ENCODE data around the gene IGFL3.
"Not testable (repeated sequence)": the region's sequence is repeated elsewhere in the genome, so short reads cannot be mapped to it uniquely, and the experiment has no call there.

Gene IGFL3

DNA sequence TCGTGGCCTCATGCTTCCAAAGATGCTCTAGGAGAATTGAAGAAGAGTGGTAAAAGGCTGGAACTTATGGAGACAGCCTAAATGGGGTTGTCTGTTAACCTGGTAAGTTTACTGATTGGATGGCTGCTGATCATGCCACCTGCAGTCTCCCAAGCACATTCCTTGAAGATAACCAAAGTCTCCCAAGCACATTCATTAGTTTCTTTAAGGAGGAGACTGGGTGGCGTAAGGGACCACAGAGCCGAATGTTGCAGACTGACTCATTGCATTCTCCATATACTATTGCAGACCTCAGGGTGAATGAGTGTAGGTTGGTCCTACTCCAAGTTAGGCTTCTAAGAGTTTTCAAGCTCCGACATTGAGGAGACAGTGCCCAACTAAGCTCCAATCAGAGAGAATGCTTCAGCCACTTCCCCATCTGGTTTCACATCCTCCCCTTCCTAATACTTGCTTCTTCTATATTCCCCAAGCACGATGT is at the start of gene IGFL3:
TSS of gene IGFL3 (minus strand) at position 51 of the 478 bp plus-strand sequence. CDS start at position 12, 39 bp downstream.
- Histone ChIP-seq H3K9ac (ENCODE audit: low read length) (no peak within 1 kb of the TSS), H3K4me1 (ENCODE audit: control insufficient read depth, insufficient read depth, low read length) (no peaks in the 10 kb centered on the region), H3K27ac (ENCODE audit: low read depth, low read length) (no peak within 1 kb of the TSS), H3K36me3 (ENCODE audit: control insufficient read depth, insufficient read depth, low read length) (no peaks in the 10 kb centered on the region), H3K27me3 (ENCODE audit: control insufficient read depth, insufficient read depth, low read length) (no peaks in the 10 kb centered on the region), H3K4me3 (ENCODE audit: low read length) (no peak within 1 kb of the TSS)

- Histone ChIP-seq H3K27me3 (ENCODE audit: control insufficient read depth, insufficient read depth, low read length) (no peaks in the 10 kb centered on the region), H3K36me3 (ENCODE audit: control insufficient read depth, insufficient read depth, low read length) (no peaks in the 10 kb centered on the region), H3K4me1 (ENCODE audit: control insufficient read depth, insufficient read depth, low read length) (no peaks in the 10 kb centered on the region), H3K27ac (ENCODE audit: low read depth, low read length) (no peak overlapping the region), H3K4me3 (ENCODE audit: low read length) (no peak overlapping the region), H3K9ac (ENCODE audit: low read length) (no peak overlapping the region)
Measured at GRCh38 chr19:46173886-46174480, 49.5 kb upstream of the IGFL3 start.

DNA sequence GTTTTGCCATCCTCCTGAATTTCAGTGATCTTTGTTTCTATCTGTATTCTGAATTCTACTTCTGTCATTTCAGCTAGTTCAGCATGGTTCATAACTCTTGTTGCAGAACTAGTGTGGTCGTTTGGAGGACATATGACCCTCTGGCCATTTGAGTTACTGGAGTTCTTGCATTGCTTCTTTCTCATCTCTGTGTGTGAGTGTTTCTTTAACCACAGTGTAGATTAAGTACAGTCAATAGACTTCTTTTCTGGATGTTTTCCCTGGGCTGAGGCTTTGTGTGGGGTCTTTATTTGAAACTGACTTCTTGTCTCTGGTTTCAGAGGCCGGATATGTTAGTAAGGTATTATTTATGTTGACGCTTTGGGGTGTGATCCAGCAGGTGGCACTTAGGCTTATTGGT is 38.2 kb upstream of the IGFL3 start:
- no peaks in the 10 kb centered on the region for H3K36me3 ChIP-seq (ENCODE audit: control insufficient read depth, insufficient read depth, low read length)
- no peak overlapping the region for H3K9ac ChIP-seq (ENCODE audit: low read length)
- no peak overlapping the region for H3K27ac ChIP-seq (ENCODE audit: low read depth, low read length)
- H3K4me1 ChIP-seq (ENCODE audit: control insufficient read depth, insufficient read depth, low read length): no peaks in the 10 kb centered on the region
- H3K4me3 ChIP-seq (ENCODE audit: low read length): no peak overlapping the region
- H3K27me3 ChIP-seq (ENCODE audit: control insufficient read depth, insufficient read depth, low read length): no peaks in the 10 kb centered on the region

- not testable (repeated sequence) for H3K36me3 ChIP-seq (ENCODE audit: control insufficient read depth, insufficient read depth, low read length); H3K4me3 ChIP-seq (ENCODE audit: low read length); H3K27ac ChIP-seq (ENCODE audit: low read depth, low read length); H3K4me1 ChIP-seq (ENCODE audit: control insufficient read depth, insufficient read depth, low read length); H3K9ac ChIP-seq (ENCODE audit: low read length); H3K27me3 ChIP-seq (ENCODE audit: control insufficient read depth, insufficient read depth, low read length)
Measured at GRCh38 chr19:46161642-46162257, 37.3 kb upstream of the IGFL3 start.

GRCh38 chr19:46160233-46160775 is 35.8 kb upstream of the IGFL3 start:
- Histone ChIP-seq H3K9ac (ENCODE audit: low read length) (no peak overlapping the region), H3K4me1 (ENCODE audit: control insufficient read depth, insufficient read depth, low read length) (no peaks in the 10 kb centered on the region), H3K27ac (ENCODE audit: low read depth, low read length) (no peak overlapping the region), H3K4me3 (ENCODE audit: low read length) (no peak overlapping the region), H3K36me3 (ENCODE audit: control insufficient read depth, insufficient read depth, low read length) (no peaks in the 10 kb centered on the region), H3K27me3 (ENCODE audit: control insufficient read depth, insufficient read depth, low read length) (no peaks in the 10 kb centered on the region)

DNA sequence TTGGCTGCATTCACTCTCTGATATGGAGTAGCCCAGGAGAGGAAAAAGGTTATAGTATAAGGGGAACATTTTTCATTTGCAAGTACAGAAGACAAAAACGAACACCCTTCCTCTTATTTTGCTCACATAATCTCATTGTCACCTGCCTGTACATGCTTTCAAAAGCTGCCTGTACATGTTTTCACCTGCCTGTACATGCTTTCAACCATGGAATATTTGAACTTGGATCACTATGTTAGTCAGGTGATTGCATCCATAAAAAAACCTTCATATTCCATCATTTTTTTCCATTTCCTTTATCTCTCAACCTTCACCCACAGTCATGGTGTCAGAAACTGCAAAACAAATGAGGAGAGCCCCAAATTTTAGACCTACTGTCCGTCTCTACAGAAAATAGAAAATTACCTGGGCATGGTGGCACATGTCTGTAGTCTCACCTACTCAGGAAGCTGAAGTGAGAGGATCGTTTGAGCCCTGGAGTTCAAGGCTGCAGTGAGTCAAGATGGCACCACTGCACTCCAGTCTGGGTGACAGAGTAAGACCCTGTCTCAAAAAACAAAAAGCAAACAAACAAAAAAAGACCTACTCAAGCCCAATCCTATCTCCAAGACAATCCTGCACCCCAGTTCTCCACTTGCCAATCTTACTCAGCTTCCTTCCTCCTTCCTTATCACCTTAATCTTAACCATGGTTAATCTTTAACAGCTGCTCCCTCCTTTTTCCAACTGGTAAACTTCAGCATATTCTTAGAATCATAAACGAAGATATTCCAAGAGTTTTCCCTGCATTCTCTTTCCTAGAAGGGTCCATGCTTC is 35.1 kb upstream of the IGFL3 start:
- H3K4me1 ChIP-seq (ENCODE audit: control insufficient read depth, insufficient read depth, low read length): no peaks in the 10 kb centered on the region
- no peaks in the 10 kb centered on the region for H3K27me3 ChIP-seq (ENCODE audit: control insufficient read depth, insufficient read depth, low read length)
- H3K36me3 ChIP-seq (ENCODE audit: control insufficient read depth, insufficient read depth, low read length): no peaks in the 10 kb centered on the region
- H3K9ac ChIP-seq (ENCODE audit: low read length): no peak overlapping the region
- H3K4me3 ChIP-seq (ENCODE audit: low read length): no peak overlapping the region
- H3K27ac ChIP-seq (ENCODE audit: low read depth, low read length): no peak overlapping the region

DNA sequence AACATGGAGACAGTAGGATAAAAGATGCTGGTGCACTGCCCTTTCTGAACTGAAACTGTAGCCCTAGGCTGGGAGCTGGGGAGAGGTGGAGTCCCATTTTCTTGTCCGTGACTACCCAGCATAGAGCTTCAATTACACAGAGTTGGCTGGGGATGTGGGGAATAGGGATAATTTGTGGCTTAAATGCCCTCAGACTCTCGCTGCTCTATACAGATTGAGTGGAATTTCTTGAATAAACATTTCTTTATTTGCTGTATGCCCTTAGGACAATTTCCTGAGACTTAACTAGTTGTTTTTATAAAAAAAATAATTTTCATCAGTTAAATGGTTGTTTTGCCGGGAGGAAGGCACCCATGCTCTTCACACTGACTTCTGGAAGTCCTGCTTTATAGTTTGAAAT is 30.7 kb upstream of the IGFL3 start:
- no peaks in the 10 kb centered on the region for H3K36me3 ChIP-seq (ENCODE audit: control insufficient read depth, insufficient read depth, low read length)
- H3K9ac ChIP-seq (ENCODE audit: low read length): no peak overlapping the region
- H3K27ac ChIP-seq (ENCODE audit: low read depth, low read length): no peak overlapping the region
- no peaks in the 10 kb centered on the region for H3K4me1 ChIP-seq (ENCODE audit: control insufficient read depth, insufficient read depth, low read length)
- no peak overlapping the region for H3K4me3 ChIP-seq (ENCODE audit: low read length)
- H3K27me3 ChIP-seq (ENCODE audit: control insufficient read depth, insufficient read depth, low read length): no peaks in the 10 kb centered on the region

- Histone ChIP-seq H3K4me3 (ENCODE audit: low read length) (no peak overlapping the region), H3K4me1 (ENCODE audit: control insufficient read depth, insufficient read depth, low read length) (no peaks in the 10 kb centered on the region), H3K27me3 (ENCODE audit: control insufficient read depth, insufficient read depth, low read length) (no peaks in the 10 kb centered on the region), H3K9ac (ENCODE audit: low read length) (no peak overlapping the region), H3K36me3 (ENCODE audit: control insufficient read depth, insufficient read depth, low read length) (no peaks in the 10 kb centered on the region), H3K27ac (ENCODE audit: low read depth, low read length) (no peak overlapping the region)
Measured at GRCh38 chr19:46150606-46151005, 26.1 kb upstream of the IGFL3 start.

- Histone ChIP-seq H3K27me3 (ENCODE audit: control insufficient read depth, insufficient read depth, low read length) (no peaks in the 10 kb centered on the region), H3K27ac (ENCODE audit: low read depth, low read length) (no peak within 1 kb of the TSS), H3K4me3 (ENCODE audit: low read length) (no peak within 1 kb of the TSS), H3K9ac (ENCODE audit: low read length) (no peak within 1 kb of the TSS), H3K36me3 (ENCODE audit: control insufficient read depth, insufficient read depth, low read length) (no peaks in the 10 kb centered on the region), H3K4me1 (ENCODE audit: control insufficient read depth, insufficient read depth, low read length) (no peaks in the 10 kb centered on the region)
Measured at GRCh38 chr19:46147791-46148288, 23.4 kb upstream of the IGFL3 start, which contains the start of gene IGFL2. Gene IGFL2, plus strand, starts transcription at chr19:46148238. Its CDS starts 41 bp downstream, at chr19:46148279.

DNA sequence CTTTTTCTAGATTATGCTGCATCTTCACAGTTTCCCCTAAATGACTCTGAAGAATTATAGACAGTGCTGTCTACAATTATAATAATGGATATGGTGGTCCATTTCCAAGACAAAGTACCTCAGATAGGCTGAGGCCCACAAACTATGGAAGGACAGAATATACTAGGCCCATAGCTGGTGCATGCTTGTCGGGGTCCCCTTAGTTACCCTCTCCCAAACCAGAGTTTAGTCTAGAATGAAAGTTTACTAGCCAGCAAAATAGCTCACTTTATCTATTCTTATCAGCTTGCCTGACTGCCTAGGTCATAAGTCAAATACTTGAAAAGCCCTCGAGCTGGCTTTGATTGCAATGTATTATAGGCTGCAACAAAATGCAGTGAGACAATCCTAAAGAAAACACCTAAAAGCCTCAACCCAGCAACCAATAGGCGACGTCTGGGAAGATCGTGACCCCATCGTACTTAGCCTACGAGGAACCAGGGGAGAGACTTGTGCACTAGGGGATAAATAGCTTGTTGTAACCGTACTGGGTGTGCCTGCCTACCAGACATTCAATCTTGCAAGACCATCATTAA is 22.8 kb upstream of the IGFL3 start:
- Histone ChIP-seq H3K27me3 (ENCODE audit: control insufficient read depth, insufficient read depth, low read length) (no peaks in the 10 kb centered on the region), H3K36me3 (ENCODE audit: control insufficient read depth, insufficient read depth, low read length) (no peaks in the 10 kb centered on the region), H3K4me1 (ENCODE audit: control insufficient read depth, insufficient read depth, low read length) (no peaks in the 10 kb centered on the region), H3K9ac (ENCODE audit: low read length) (no peak overlapping the region), H3K27ac (ENCODE audit: low read depth, low read length) (no peak overlapping the region), H3K4me3 (ENCODE audit: low read length) (no peak overlapping the region)

DNA sequence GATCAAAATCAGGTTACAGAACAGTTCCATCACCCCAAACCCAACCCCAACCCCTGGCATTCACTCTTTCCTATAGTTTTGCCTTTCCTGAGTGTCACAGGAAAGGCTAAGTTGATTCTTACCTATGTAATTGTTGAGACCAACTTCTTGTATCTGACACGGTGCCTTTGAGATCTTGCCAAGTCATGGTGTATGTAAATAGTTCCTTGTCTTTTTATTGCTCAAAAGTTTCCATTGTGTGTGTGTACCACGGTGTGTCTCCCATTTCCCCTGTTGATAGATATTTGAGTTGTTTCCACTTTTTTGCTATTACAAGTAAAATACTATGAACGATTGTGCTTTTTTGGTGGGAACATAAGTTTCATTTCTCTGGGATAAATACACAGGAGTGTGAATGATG is 20.3 kb upstream of the IGFL3 start:
- H3K36me3 ChIP-seq (ENCODE audit: control insufficient read depth, insufficient read depth, low read length): no peaks in the 10 kb centered on the region
- no peaks in the 10 kb centered on the region for H3K4me1 ChIP-seq (ENCODE audit: control insufficient read depth, insufficient read depth, low read length)
- no peak overlapping the region for H3K4me3 ChIP-seq (ENCODE audit: low read length)
- no peak overlapping the region for H3K9ac ChIP-seq (ENCODE audit: low read length)
- H3K27me3 ChIP-seq (ENCODE audit: control insufficient read depth, insufficient read depth, low read length): no peaks in the 10 kb centered on the region
- H3K27ac ChIP-seq (ENCODE audit: low read depth, low read length): no peak overlapping the region

- H3K9ac ChIP-seq (ENCODE audit: low read length): no peak overlapping the region
- H3K4me1 ChIP-seq (ENCODE audit: control insufficient read depth, insufficient read depth, low read length): no peaks in the 10 kb centered on the region
- H3K4me3 ChIP-seq (ENCODE audit: low read length): no peak overlapping the region
- no peaks in the 10 kb centered on the region for H3K36me3 ChIP-seq (ENCODE audit: control insufficient read depth, insufficient read depth, low read length)
- H3K27ac ChIP-seq (ENCODE audit: low read depth, low read length): no peak overlapping the region
- no peaks in the 10 kb centered on the region for H3K27me3 ChIP-seq (ENCODE audit: control insufficient read depth, insufficient read depth, low read length)
Measured at GRCh38 chr19:46142294-46142693, 17.8 kb upstream of the IGFL3 start.

Data from rectal smooth muscle tissue (tissue), 1 donor.